H9 (cell line): ENCODE results near the gene ZNRF3. TPM values are rescaled to one million over a fixed set of nuclear protein-coding genes. Genes with fewer than 3 reads are reported as not detected.

Experiments
- DNase-seq: peaks from one replicate; pipeline ENCODE4 v3.0.0-alpha.2; 2017
- H2AFZ ChIP-seq: one replicate; pipeline ENCODE4 v1.6.1; 2013; ENCODE audit warnings: mild to moderate bottlenecking, low read length, control low read depth, moderate library complexity
- H2AK5ac ChIP-seq: 2 replicates; pipeline ENCODE4 v1.6.1; 2013; ENCODE audit warnings: low read length, control low read depth, mixed read lengths; ENCODE audit not compliant: insufficient read length
- H2BK120ac ChIP-seq: one replicate; pipeline ENCODE4 v1.6.1; 2013; ENCODE audit warnings: low read depth, mild to moderate bottlenecking, low read length, control low read depth, inconsistent platforms; ENCODE audit not compliant: poor library complexity, severe bottlenecking
- H2BK12ac ChIP-seq: 2 replicates; pipeline ENCODE4 v1.6.1; 2013; ENCODE audit warnings: low read length, control low read depth, mixed read lengths, low read depth; ENCODE audit not compliant: insufficient read length
- H2BK15ac ChIP-seq: 2 replicates; pipeline ENCODE4 v1.6.1; 2013; ENCODE audit warnings: low read depth, low read length, control low read depth
- H2BK20ac ChIP-seq: one replicate; pipeline ENCODE4 v1.6.1; 2013; ENCODE audit warnings: low read depth, mild to moderate bottlenecking, low read length, control low read depth, inconsistent platforms; ENCODE audit not compliant: poor library complexity, severe bottlenecking
- H2BK5ac ChIP-seq: 2 replicates; pipeline ENCODE4 v1.6.1; 2013; ENCODE audit warnings: low read length, control low read depth, mixed read lengths; ENCODE audit not compliant: insufficient read length
- H3K14ac ChIP-seq: 2 replicates; pipeline ENCODE4 v1.6.1; 2013; ENCODE audit warnings: low read length, control low read depth; ENCODE audit not compliant: insufficient read depth
- H3K18ac ChIP-seq: 2 replicates; pipeline ENCODE4 v1.6.1; 2013; ENCODE audit warnings: low read depth, mild to moderate bottlenecking, mixed read lengths, low read length, control low read depth; ENCODE audit not compliant: insufficient read length
- H3K23ac ChIP-seq: 2 replicates; pipeline ENCODE4 v1.6.1; 2013; ENCODE audit warnings: low read length, control low read depth, mixed read lengths, low read depth; ENCODE audit not compliant: insufficient read length
- H3K23me2 ChIP-seq: 2 replicates; pipeline ENCODE4 v1.6.1; 2013; ENCODE audit warnings: low read depth, mild to moderate bottlenecking, mixed read lengths, low read length, control low read depth; ENCODE audit not compliant: insufficient read length, poor library complexity, severe bottlenecking
- H3K27ac ChIP-seq: 2 replicates; pipeline ENCODE4 v1.5.1; 2013; ENCODE audit warnings: low read length, control low read depth, mixed read lengths, low read depth; ENCODE audit not compliant: insufficient read length
- H3K27me3 ChIP-seq: 2 replicates; pipeline ENCODE4 v1.6.1; 2013; ENCODE audit warnings: low read length, control low read depth, inconsistent platforms; ENCODE audit not compliant: insufficient read depth
- H3K4ac ChIP-seq: 2 replicates; pipeline ENCODE4 v1.6.1; 2013; ENCODE audit warnings: low read depth, mild to moderate bottlenecking, control low read depth, inconsistent platforms, low read length, moderate library complexity
- H3K4me1 ChIP-seq: 2 replicates; pipeline ENCODE4 v1.6.1; 2013; ENCODE audit warnings: low read length, control low read depth, inconsistent platforms; ENCODE audit not compliant: insufficient read depth
- H3K4me2 ChIP-seq: 2 replicates; pipeline ENCODE4 v1.6.1; 2013; ENCODE audit warnings: low read length, control low read depth, mixed read lengths; ENCODE audit not compliant: insufficient read length, insufficient read depth
- H3K56ac ChIP-seq: 2 replicates; pipeline ENCODE4 v1.6.1; 2013; ENCODE audit warnings: low read depth, mild to moderate bottlenecking, mixed read lengths, low read length, control low read depth; ENCODE audit not compliant: insufficient read length
- H3K79me1 ChIP-seq: 2 replicates; pipeline ENCODE4 v1.6.1; 2013; ENCODE audit warnings: low read depth, mild to moderate bottlenecking, moderate library complexity, low read length, control low read depth, inconsistent platforms; ENCODE audit not compliant: insufficient read depth, poor library complexity, severe bottlenecking
- H3K79me2 ChIP-seq: 2 replicates; pipeline ENCODE4 v1.6.1; 2013; ENCODE audit warnings: low read length, control low read depth, inconsistent platforms; ENCODE audit not compliant: insufficient read depth
- H3K9ac ChIP-seq: 2 replicates; pipeline ENCODE4 v1.6.1; 2013; ENCODE audit warnings: low read length, control low read depth, mixed read lengths; ENCODE audit not compliant: insufficient read length; ENCODE audit errors: extremely low read depth
- H3K9me3 ChIP-seq: one replicate; pipeline ENCODE4 v1.6.1; 2013; ENCODE audit warnings: low read depth, low read length, inconsistent platforms; ENCODE audit not compliant: control insufficient read depth
- H3T11ph ChIP-seq: one replicate; pipeline ENCODE4 v1.6.1; 2013; ENCODE audit warnings: mild to moderate bottlenecking, low read length, control low read depth, inconsistent platforms
- H4K20me1 ChIP-seq: one replicate; pipeline ENCODE4 v1.6.1; 2013; ENCODE audit not compliant: control insufficient read depth, insufficient read length, insufficient read depth
- H4K5ac ChIP-seq: 2 replicates; pipeline ENCODE4 v1.6.1; 2013; ENCODE audit warnings: low read depth, mild to moderate bottlenecking, mixed read lengths, low read length, control low read depth; ENCODE audit not compliant: insufficient read length
- H4K8ac ChIP-seq: replicated peaks from 2 replicates; pipeline ENCODE4 v1.6.1; 2013; ENCODE audit warnings: low read length, control low read depth, mixed read lengths, low read depth; ENCODE audit not compliant: insufficient read length
- H4K91ac ChIP-seq: 2 replicates; pipeline ENCODE4 v1.6.1; 2013; ENCODE audit warnings: low read depth, mild to moderate bottlenecking, moderate library complexity, mixed read lengths, low read length, control low read depth; ENCODE audit not compliant: insufficient read length
- H3K27ac Mint-ChIP-seq, 3 experiments: 2 replicates in 2 of 3; 3 replicates in 1 of 3; pipeline ENCODE4 v1.8.0; 2020 to 2021; ENCODE audit warnings: mixed read lengths in 3 of 3, mild to moderate bottlenecking in 1 of 3, moderate library complexity in 1 of 3
- H3K27me3 Mint-ChIP-seq: 2 replicates; pipeline ENCODE4 v1.8.0; 2021; ENCODE audit warnings: low read depth, mild to moderate bottlenecking, moderate library complexity, mixed read lengths
- H3K36me3 Mint-ChIP-seq, 3 experiments: 2 replicates in 2 of 3; 3 replicates in 1 of 3; pipeline ENCODE4 v1.8.0; 2020 to 2021; ENCODE audit warnings: low read depth in 3 of 3, mixed read lengths in 3 of 3; ENCODE audit not compliant: insufficient read depth in 1 of 3
- H3K4me1 Mint-ChIP-seq, 2 experiments: 2 replicates each; pipeline ENCODE4 v1.8.0; 2020; ENCODE audit warnings: mixed read lengths in 2 of 2
- H3K4me3 Mint-ChIP-seq, 2 experiments: 2 replicates in 1 of 2; 3 replicates in 1 of 2; pipeline ENCODE4 v1.8.0; 2020 to 2021; ENCODE audit warnings: mild to moderate bottlenecking in 2 of 2, mixed read lengths in 2 of 2, moderate library complexity in 1 of 2
- H3K9me3 Mint-ChIP-seq, 2 experiments: 2 replicates in 1 of 2; 3 replicates in 1 of 2; pipeline ENCODE4 v1.8.0; 2020; ENCODE audit warnings: mild to moderate bottlenecking in 2 of 2, mixed read lengths in 2 of 2, moderate library complexity in 1 of 2
- WGBS: extraction: QIAGEN DNeasy Blood & Tissue Kit; methylation state at CpG from one replicate; pipeline ENCODE4 v1.1.7; 2013; ENCODE audit warnings: missing lambda C conversion rate, low lambda C conversion rate, mixed read lengths; ENCODE audit not compliant: insufficient read length; ENCODE audit errors: extremely low coverage; 5-methylcytosine and 5-hydroxymethylcytosine counted together
- total RNA-seq: library from RNA; stranded (reverse); gene quantifications from 2 replicates; pipeline ENCODE4 v1.2.1, GENCODE V29; 2021
- TF ChIP-seq, protein P1 (sequence below): fragments of 200-600 bp; sonication (generic); conservative IDR thresholded peaks from 3 replicates; pipeline ENCODE4 v1.8.0; 2021; ENCODE audit warnings: antibody characterized with exemption, mild to moderate bottlenecking

Gene ZNRF3
- total RNA-seq, 1 experiment from 2014 or later, result 20.6 TPM

DNA sequence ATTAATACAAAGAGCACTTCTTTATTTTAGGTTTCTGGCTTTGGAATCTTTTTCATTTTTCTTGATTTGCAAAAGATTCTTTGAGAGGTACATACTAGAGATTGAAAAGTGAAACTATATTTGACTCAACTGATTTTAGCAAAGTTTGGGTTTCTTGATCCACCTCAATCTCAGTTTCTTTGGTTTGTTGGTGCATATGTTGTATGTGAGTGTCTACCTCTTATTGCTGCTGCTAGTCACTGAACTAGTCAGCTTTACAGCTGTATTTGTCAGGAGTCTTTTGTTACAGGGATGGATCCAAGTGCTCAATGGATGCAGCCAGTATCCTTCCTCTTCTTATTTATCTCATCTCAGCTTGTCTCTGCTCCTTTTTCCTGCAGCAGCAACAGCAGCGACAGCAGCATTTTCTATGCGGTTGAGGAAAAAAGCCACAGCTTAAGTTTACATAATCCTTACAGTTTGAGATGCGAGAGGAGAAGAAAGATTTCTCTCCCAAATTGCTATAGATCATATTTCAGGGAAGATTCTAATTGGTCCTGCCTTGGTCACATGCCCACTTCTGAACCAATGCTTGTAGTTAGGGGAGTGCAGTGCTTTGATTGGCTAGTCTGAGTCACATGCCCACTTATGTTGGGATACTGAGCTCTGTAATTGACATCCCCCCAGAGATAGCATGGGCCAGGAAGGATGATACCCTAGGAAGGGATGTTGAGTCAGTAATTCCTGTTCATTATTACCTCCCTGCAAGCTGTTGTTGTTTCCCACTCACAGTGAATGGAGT lies 10.0 kb upstream of the ZNRF3 start:
- no peak for DNase-seq
- no CpG with 5 or more reads among the region's 3 CpGs for whole genome bisulfite sequencing
- H3K27ac Mint-ChIP-seq, result no peak overlapping the region

More for the DNA sequence above, 10.0 kb upstream of the ZNRF3 start:
- Histone ChIP-seq H3K27ac (no peak overlapping the region), H3K4me1 (no peaks in the 10 kb centered on the region), H3K56ac (no peak overlapping the region), H3K9ac (no peak overlapping the region), H3K18ac (no peak overlapping the region), H3K4ac (no peak overlapping the region), H4K8ac (no peak overlapping the region), H2AK5ac (no peak overlapping the region), H4K20me1 (no peaks in the 10 kb centered on the region), H2BK120ac (no peak overlapping the region), H4K5ac (no peak overlapping the region), H2BK5ac (no peak overlapping the region), H3T11ph (no peak overlapping the region), H3K9me3 (no peaks in the 10 kb centered on the region), H3K79me1 (no peaks in the 10 kb centered on the region), H3K23ac (no peak overlapping the region), H3K23me2 (no peaks in the 10 kb centered on the region), H3K4me2 (no peak overlapping the region), H3K27me3 (no peaks in the 10 kb centered on the region), H3K79me2 (no peaks in the 10 kb centered on the region), H3K14ac (no peak overlapping the region), H2BK15ac (no peak overlapping the region), H2BK20ac (no peak overlapping the region), H4K91ac (no peak overlapping the region), H2AFZ (no peak overlapping the region), H2BK12ac (no peak overlapping the region)
- H3K27me3 Mint-ChIP-seq, result no peaks in the 10 kb centered on the region
- H3K4me3 Mint-ChIP-seq, result no peak overlapping the region
- H3K9me3 Mint-ChIP-seq, result no peaks in the 10 kb centered on the region
- no peaks in the 10 kb centered on the region for H3K36me3 Mint-ChIP-seq
- H3K4me1 Mint-ChIP-seq, result peaks cover 6 to 7% of the 10 kb centered on the region in 2 experiments
- TF ChIP-seq, protein P1, sequence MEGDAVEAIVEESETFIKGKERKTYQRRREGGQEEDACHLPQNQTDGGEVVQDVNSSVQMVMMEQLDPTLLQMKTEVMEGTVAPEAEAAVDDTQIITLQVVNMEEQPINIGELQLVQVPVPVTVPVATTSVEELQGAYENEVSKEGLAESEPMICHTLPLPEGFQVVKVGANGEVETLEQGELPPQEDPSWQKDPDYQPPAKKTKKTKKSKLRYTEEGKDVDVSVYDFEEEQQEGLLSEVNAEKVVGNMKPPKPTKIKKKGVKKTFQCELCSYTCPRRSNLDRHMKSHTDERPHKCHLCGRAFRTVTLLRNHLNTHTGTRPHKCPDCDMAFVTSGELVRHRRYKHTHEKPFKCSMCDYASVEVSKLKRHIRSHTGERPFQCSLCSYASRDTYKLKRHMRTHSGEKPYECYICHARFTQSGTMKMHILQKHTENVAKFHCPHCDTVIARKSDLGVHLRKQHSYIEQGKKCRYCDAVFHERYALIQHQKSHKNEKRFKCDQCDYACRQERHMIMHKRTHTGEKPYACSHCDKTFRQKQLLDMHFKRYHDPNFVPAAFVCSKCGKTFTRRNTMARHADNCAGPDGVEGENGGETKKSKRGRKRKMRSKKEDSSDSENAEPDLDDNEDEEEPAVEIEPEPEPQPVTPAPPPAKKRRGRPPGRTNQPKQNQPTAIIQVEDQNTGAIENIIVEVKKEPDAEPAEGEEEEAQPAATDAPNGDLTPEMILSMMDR, result no peak
